ENCODE data around the gene GCN1. TPM values are rescaled to one million over a fixed set of nuclear protein-coding genes. Genes with fewer than 3 reads are reported as not detected.

GCN1 gene
- total RNA-seq, 1 experiment from 2014 or later: 116 TPM

- ChIA-PET POLR2A (ENCODE audit: unreplicated experiment) (interaction anchor here (0.6 to 2.1 kb wide), 2 partner anchors 16 to 22 kb away, joined by 6 to 25 read pairs; partner anchors contain the start of gene RPLP0), CTCF (no interaction called here)
- Histone ChIP-seq H4K20me1 (ENCODE audit: insufficient read depth) (no peaks in the 10 kb centered on the region), H2AFZ (no peak overlapping the region), H3K9me3 (ENCODE audit: insufficient read depth, low read depth) (no peaks in the 10 kb centered on the region), H3K4me1 (replicated peaks; ENCODE audit: insufficient read depth) (peaks cover 11% of the 10 kb centered on the region), H3F3A (ENCODE audit: insufficient read depth, low read depth) (peaks cover 3% of the 10 kb centered on the region; the same call in 1 of the 2 replicates), H3K36me3 (ENCODE audit: low read depth) (no peaks in the 10 kb centered on the region), H3K27ac (no peak overlapping the region), H3K9me2 (ENCODE audit: insufficient read depth) (no peaks in the 10 kb centered on the region), H3K4me3 (no peak overlapping the region), H3K27me3 (ENCODE audit: insufficient read depth, low read depth) (no peaks in the 10 kb centered on the region), H3K4me2 (no peak overlapping the region), H3K79me2 (ENCODE audit: low read depth) (peaks cover 38% of the 10 kb centered on the region)
- no peak for DNase-seq
- BruUV-seq (replicated peaks): no TSS peak
- TF ChIP-seq EZH2 (IDR thresholded peaks at IDR 0.05; ENCODE audit: low read depth) (no peak), CTCF (conservative IDR thresholded peaks at IDR 0.05) (no peak)
- intact Hi-C loops (cut with micrococcal nuclease; ENCODE audit: unreplicated experiment): no loop called here
Measured at GRCh38 chr12:120223458-120224303, 29.2 kb upstream of the GCN1 start.

GRCh38 chr12:120222288-120222832, 27.8 kb upstream of the GCN1 start:
- Histone ChIP-seq H4K20me1 (ENCODE audit: insufficient read depth) (no peaks in the 10 kb centered on the region), H3K4me1 (replicated peaks; ENCODE audit: insufficient read depth) (no peaks in the 10 kb centered on the region), H3K4me2 (no peak overlapping the region), H3K27ac (no peak overlapping the region), H3K4me3 (no peak overlapping the region), H3K36me3 (ENCODE audit: low read depth) (no peaks in the 10 kb centered on the region), H3F3A (ENCODE audit: insufficient read depth, low read depth) (no peaks in the 10 kb centered on the region; the same call in 1 of the 2 replicates), H3K9me2 (ENCODE audit: insufficient read depth) (no peaks in the 10 kb centered on the region), H3K27me3 (ENCODE audit: insufficient read depth, low read depth) (no peaks in the 10 kb centered on the region), H3K9me3 (ENCODE audit: insufficient read depth, low read depth) (no peaks in the 10 kb centered on the region), H2AFZ (no peak overlapping the region), H3K79me2 (ENCODE audit: low read depth) (peaks cover 26% of the 10 kb centered on the region)
- TF ChIP-seq EZH2 (IDR thresholded peaks at IDR 0.05; ENCODE audit: low read depth) (no peak), CTCF (conservative IDR thresholded peaks at IDR 0.05) (no peak)
- no TSS peak for BruUV-seq (replicated peaks)
- CTCF ChIA-PET: no interaction called here
- intact Hi-C loops (cut with micrococcal nuclease; ENCODE audit: unreplicated experiment): no loop called here
- no peak for DNase-seq
- POLR2A ChIA-PET (ENCODE audit: unreplicated experiment): no interaction called here

GRCh38 chr12:120221576-120221900, 27.0 kb upstream of the GCN1 start:
- H3K27ac ChIP-seq: no peak overlapping the region
- no peaks in the 10 kb centered on the region for H3K36me3 ChIP-seq (ENCODE audit: low read depth)
- H3K9me3 ChIP-seq (ENCODE audit: insufficient read depth, low read depth): no peaks in the 10 kb centered on the region
- H3K27me3 ChIP-seq (ENCODE audit: insufficient read depth, low read depth): no peaks in the 10 kb centered on the region
- POLR2A ChIA-PET (ENCODE audit: unreplicated experiment): no interaction called here
- H2AFZ ChIP-seq: no peak overlapping the region
- H3K4me1 ChIP-seq (replicated peaks; ENCODE audit: insufficient read depth): no peaks in the 10 kb centered on the region
- H3K9me2 ChIP-seq (ENCODE audit: insufficient read depth): no peaks in the 10 kb centered on the region
- TF ChIP-seq CTCF (conservative IDR thresholded peaks at IDR 0.05) (no peak), EZH2 (IDR thresholded peaks at IDR 0.05; ENCODE audit: low read depth) (no peak)
- intact Hi-C loops (cut with micrococcal nuclease; ENCODE audit: unreplicated experiment): no loop called here
- no peak overlapping the region for H3K4me2 ChIP-seq
- H3K4me3 ChIP-seq: no peak overlapping the region
- peaks cover 18% of the 10 kb centered on the region for H3K79me2 ChIP-seq (ENCODE audit: low read depth)
- CTCF ChIA-PET: no interaction called here
- BruUV-seq (replicated peaks): no TSS peak
- H3F3A ChIP-seq (ENCODE audit: insufficient read depth, low read depth): no peaks in the 10 kb centered on the region; the same call in 1 of the 2 replicates
- H4K20me1 ChIP-seq (ENCODE audit: insufficient read depth): no peaks in the 10 kb centered on the region
- DNase-seq: no peak

Measured in PC-9 (cell line).